SK-N-SH treated with all-trans-retinoic acid at 6 μM for 48 hours (cell line): ENCODE data around the gene MNAT1.

ENCODE experiments used
- CREB5 ChIP-seq: fragments of 250-450 bp; sonication (Bioruptor Pico); IDR thresholded peaks from 2 replicates; pipeline ENCODE4 v1.5.1; 2020; ENCODE audit warnings: low read depth, mild to moderate bottlenecking, moderate library complexity
- ZNF70 ChIP-seq: fragments of 450-650 bp; formaldehyde crosslinking; IDR thresholded peaks from 2 replicates; pipeline ENCODE4 v1.5.0; 2020; ENCODE audit warnings: mild to moderate bottlenecking, moderate library complexity

GRCh38 chr14:60971271-60971670, 236.7 kb downstream of the MNAT1 start:
- TF ChIP-seq ZNF70 (CRISPR knock-in tag) (no peak), CREB5 (no peak)
